GM19324 (cell line): ENCODE data around the gene HS2ST1.

Source experiments
- ATAC-seq: cut with Tn5 transposase; IDR thresholded peaks from one replicate; pipeline ENCODE4 v1.9.1; 2021; ENCODE audit warnings: mild to moderate bottlenecking, moderate library complexity; ENCODE audit not compliant: unreplicated experiment, low FRiP score

HS2ST1 gene

DNA sequence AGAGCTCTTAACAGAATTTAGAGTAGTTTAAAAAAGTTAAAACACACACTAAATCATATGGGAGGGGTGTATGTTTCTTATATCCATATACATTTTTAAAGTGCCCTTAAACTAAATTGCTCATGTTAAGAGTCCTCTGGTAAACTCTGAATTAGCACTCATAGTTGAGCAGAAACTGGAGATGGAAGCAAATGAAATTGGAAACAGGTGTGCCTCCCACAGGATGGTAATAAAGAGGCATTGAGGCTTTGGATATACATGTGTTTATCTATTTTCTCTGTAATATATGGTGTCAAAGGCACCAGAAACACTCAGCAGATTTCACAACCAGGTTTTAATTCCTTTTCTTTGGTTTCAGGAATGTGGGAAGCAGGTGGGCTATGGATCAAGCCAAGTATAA is 188.6 kb downstream of the HS2ST1 start:
- ATAC-seq: no peak

GRCh38 chr1:87104140-87104539 is 189.7 kb downstream of the HS2ST1 start:
- ATAC-seq: no peak

DNA sequence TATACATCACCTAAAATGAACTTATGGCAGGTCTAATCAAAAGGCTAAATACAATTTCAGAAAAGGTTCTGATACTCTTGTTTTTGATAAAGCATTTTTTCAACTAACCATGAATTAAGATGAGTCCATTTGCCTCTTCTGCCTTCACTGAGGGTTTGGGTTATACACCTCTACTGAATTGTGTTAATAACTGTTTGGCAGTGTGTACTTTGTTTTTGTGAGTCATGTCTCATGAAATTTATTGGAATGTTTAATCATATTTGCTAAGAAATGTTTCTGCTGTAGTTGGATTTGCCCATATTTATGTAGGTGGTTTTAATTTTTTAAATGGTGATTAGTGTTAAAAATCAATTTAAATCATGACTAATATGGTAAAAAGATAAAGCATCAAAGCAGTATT is 190.5 kb downstream of the HS2ST1 start:
- no peak for ATAC-seq

GRCh38 chr1:87106144-87106543 is 191.7 kb downstream of the HS2ST1 start:
- no peak for ATAC-seq

DNA sequence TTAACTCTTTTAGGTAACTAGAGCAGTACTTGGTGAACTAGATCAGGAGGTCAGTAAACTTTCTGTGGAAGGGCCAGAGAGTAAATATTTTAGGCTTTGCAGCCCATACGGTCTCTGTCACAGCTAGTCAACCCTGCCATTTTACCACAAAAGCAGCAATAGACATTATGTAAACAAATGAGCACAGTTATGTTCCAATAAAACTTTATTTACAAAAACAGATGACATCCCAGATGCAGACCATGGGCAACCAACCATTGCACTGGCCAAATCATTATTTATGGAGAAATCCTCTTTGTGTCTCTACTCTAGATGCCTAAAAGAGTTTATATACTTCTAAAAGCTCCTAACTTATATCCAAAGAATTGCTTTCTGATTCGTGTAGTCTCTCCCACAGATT is 192.4 kb downstream of the HS2ST1 start:
- no peak for ATAC-seq

GRCh38 chr1:87108228-87108627 is 193.8 kb downstream of the HS2ST1 start:
- no peak for ATAC-seq

DNA sequence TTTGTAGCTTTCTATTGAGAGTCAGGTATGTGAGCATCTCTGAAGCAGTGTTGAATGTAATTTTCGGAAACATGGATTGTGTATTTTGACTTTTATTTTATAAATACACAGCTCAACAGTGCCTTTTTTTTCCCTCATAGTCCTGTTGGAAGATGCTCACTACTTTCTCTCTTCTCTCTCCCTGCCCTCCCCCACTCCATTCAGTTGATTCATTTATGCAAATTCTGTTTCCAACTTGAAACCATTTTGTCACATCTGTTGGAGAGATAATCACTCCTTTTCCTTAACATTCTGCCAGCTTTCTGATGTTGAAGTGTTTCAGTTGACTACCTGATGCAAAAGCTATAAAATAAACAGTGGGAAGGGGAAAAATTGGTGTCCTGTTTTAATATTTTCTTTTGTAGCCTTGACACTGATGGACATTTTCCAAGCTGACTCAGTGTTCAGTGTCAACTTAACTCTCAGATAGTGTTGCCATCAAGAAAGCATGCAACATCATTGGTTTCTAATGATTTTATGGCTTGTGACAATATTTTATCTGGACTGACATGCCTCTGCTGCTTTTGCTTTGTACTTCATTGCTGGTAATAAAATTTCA is 194.5 kb downstream of the HS2ST1 start:
- no peak for ATAC-seq

GRCh38 chr1:87111659-87112371 is 197.4 kb downstream of the HS2ST1 start:
- ATAC-seq: no peak

DNA sequence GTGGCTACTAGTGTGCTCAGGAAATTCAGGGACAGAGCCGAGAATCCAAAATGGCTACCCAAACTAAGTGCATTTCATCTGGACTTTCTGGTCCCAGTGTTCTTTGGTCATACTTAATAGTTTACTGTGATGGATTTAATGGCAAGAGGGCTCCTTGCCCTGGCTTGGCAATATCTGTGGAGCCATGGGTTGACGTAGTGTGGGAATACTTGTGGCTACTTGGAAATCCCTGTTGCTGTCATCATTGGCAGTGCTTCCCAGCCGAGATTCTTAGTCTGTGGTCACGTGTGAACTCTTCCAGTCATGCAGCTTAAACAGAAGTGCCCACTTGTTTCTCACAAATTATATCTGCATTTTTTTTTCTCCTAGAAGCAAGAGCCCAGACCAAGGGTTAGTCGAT is 198.9 kb downstream of the HS2ST1 start:
- no peak for ATAC-seq

DNA sequence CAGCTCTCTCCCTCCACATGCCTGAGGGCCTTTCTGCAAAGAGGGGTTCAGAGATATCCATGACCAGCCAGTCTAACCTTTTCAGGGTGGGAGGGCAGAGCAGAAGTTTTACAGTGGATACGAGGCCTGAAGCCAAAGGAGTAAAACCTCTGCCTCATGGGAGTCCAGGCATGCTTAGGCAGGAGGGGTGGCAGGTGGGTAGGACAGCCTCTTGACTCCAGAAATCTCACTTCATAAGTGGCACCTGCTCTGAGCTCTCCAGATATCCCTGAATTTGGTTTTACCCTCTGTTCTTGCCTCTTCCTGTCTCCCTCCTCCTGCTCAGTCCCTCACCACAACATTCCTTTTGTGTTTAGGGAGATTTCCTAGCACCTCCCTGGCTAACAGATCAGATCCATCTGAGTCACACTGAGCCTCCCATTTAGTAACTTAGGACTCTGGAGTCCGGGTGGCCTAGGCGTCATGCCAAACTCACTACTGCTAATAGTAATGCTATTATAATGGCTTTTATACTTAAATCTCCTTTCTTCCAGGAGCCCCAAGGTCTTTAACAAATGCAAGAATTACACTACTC is 201.0 kb downstream of the HS2ST1 start:
- no peak for ATAC-seq

GRCh38 chr1:87115891-87116290 is 201.5 kb downstream of the HS2ST1 start:
- no peak for ATAC-seq

DNA sequence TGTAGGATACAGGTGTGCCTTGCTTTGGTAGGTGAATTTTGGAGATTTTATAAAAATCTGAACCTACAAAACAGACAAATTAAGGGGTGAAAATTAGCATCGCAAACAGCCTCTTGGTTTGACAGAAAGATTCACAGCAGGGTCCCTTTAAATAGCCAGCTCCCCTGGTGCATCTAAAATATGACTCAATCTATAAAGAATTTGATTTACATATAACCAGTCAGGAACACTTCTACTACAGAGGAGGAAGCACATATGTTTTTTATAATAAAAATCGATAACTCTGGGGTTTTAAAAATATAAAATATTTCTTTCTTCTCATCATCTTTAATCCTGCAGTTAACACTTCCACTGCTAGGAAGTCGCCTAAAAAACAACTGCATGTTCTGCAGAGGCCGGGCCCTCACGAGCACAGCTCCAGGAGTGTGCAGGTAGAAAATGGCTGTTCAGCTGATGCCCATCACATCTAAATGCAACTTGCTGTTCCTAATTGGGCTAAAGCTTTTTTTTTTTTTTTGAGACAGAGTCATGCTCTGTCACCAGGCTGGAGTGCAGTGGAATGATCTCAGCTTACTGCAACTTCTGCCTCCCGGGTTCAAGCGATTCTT is 203.4 kb downstream of the HS2ST1 start:
- no peak for ATAC-seq

DNA sequence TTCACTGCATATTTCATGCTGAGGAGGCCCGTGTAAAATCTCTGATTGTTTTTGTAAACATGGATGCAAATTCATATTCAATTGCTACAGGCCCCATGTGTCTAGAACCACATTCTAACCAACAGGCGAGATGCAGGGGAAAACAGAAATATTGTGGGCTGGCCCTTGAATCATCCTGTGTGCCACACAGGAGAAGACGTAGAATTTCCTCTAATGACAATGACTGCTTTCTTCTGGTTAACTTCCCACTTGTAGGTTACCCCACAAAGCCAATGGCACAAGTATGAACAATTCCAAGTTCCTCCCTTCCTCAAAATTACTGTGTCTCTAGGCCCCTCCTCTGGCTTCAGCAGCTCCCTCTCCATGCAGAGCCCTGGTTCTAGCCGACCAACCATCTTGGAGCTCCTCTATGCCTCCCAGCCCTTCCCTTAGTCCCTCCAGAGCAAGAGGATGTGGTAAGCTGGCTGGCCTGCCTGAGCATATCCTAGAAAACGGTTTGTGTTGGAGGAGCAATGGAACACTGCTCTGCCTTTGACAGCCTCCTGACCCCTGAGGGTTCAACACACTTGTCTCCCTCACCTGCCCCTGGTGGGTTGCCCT is 205.2 kb downstream of the HS2ST1 start:
- no peak for ATAC-seq

DNA sequence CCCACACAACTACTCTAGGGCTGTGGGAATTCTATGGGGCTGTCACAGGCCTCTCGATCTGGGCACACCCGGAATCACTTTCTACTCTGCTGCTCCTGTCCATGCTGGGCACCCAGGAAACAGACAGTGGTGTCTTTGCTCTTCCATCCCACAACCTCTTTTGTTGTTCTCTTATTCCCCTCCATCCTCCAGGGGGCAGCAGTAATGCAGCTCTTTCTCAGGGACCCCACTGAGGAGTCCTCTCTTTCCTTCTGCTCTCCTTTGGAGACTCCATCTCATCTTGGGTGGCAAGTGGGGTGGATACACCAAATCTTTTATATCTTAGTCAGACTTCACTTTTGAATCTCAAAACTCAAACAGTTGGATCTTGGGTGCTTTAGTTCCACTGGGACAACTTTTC is 206.3 kb downstream of the HS2ST1 start:
- ATAC-seq: no peak

- ATAC-seq: no peak
Observed at GRCh38 chr1:87121711-87122163, 207.3 kb downstream of the HS2ST1 start.

- ATAC-seq: no peak
Observed at GRCh38 chr1:87122243-87122642, 207.8 kb downstream of the HS2ST1 start.

GRCh38 chr1:87123610-87124009 is 209.2 kb downstream of the HS2ST1 start:
- ATAC-seq: no peak

DNA sequence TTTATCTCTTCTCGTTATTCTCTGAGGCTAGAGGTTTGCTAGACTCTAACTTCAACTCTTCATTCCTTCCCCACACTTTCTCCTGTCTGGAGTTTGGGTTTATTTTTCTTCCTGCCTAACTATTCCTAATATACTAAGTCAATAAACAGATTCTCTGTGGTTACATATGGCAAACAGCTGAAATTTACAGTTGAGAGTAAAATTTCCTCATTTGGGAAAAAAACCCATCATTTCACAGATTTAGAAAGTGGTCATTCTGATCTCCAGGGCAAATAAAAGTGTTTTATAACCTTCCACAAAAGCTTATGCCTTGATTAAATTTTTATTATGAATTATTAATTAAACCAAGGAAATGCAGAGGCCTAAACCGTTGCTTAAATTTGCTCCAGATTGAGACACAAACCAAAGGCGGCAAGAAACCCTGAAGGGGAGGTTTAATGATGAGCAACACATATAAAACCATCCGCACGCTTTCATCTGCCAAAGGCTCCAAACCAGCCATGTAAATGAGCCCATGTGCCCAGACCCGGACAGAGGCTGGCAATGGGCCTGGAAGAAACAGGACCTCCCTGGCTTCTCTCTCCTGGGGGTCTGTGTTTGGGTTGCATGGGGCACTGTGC is 212.6 kb downstream of the HS2ST1 start:
- ATAC-seq: no peak

DNA sequence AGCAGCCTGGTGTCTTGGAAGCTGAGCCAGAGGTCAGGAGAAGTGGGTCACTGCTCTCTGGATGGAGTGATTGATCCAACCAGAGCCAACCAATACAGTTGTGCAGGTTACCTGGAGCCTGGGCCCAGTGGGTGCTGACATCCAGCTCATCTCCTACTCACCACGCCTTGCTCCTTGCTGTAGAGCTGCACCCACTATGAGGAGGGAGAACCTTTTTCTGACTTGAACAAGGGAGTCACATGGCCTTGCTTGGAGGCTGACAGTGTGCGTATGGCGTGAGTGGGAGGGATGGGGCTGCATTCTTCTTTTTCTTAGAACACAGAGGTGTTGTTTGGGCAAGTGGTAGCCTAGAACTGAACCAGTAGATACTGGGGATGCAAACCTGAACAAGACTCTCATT is 213.1 kb downstream of the HS2ST1 start:
- ATAC-seq: no peak

DNA sequence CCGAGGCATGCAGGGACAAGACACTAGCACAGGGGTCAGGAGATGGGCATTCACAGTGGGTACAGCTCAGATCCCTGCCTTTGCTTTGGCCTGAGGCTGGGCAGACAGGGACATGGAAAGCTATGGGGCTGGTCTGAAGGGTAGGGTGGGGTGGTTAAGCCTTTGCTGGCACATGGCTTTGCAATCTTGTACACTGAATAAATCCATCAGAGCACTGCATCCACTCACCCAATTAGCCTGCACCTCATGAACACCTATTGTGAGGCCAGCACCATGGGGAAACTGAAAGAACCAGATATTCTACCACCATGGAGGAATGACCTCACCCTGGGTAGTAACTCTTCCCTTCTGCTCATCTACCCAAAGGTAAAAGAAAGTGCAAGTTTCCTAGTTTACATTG is 214.6 kb downstream of the HS2ST1 start:
- ATAC-seq: no peak

DNA sequence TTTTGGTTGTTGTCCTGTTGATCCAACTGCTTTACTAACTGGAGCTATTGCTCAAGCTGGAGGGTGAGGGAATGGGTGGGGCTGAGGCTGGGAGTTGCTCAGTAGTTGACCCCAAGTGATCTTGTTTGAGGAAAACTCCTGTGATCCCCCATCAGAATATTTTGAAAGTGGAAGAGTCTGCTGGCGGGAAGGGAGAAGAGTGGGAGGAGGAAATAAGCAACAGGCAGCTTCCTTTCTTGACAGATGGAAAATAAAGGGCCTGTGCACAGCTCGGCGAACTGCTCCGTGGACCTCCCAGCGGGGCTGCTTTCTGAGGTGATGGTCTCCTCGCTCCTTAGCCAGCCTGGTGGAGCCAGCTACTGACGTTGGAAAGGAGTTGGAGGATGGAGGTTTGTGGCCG is 215.2 kb downstream of the HS2ST1 start:
- ATAC-seq: no peak
